Stomach (tissue), 4 donors: Measurements from ENCODE around the gene ABLIM2.

Experiments
- CTCF ChIP-seq, 7 experiments: fragments of 450-650 bp in 4 of 7; fragments of 200-600 bp in 3 of 7; sonication (generic) in 3 of 7; IDR thresholded peaks; one replicate each; pipeline ENCODE4 v1.5.1; 2016 to 2019; ENCODE audit warnings: antibody characterized with exemption in 7 of 7, control low read depth in 2 of 7, mild to moderate bottlenecking in 1 of 7
- EP300 ChIP-seq: sonication (generic); formaldehyde crosslinking; IDR thresholded peaks from one replicate; pipeline ENCODE4 v1.6.1; 2017; ENCODE audit warnings: antibody characterized with exemption
- POLR2A ChIP-seq, 4 donors: fragments of 450-650 bp; IDR thresholded peaks; one replicate each; pipeline ENCODE4 v1.6.1; 2016; ENCODE audit warnings: antibody characterized with exemption in 4 of 4, control low read depth in 2 of 4, mild to moderate bottlenecking in 1 of 4, moderate library complexity in 1 of 4
- POLR2AphosphoS5 ChIP-seq, 3 donors: sonication (generic); formaldehyde crosslinking; IDR thresholded peaks; one replicate each; pipeline ENCODE4 v1.6.1; 2016; ENCODE audit warnings: antibody characterized with exemption in 3 of 3

GRCh38 chr4:8168832-8169598, 10.4 kb upstream of the ABLIM2 start:
- TF ChIP-seq POLR2AphosphoS5 (IDR thresholded peaks at IDR 0.05) = no peak
- TF ChIP-seq POLR2A (IDR thresholded peaks at IDR 0.05) = no peak
- no peak for TF ChIP-seq CTCF (IDR thresholded peaks at IDR 0.05)
- TF ChIP-seq EP300 = no peak
